Thymus (tissue), 11 donors: ENCODE results near the gene B3GNT5. TPM values are rescaled to one million over a fixed set of nuclear protein-coding genes. Genes with fewer than 3 reads are reported as not detected.

Experiments used
- DNase-seq, 9 donors: peaks; one replicate each; pipeline ENCODE4 v3.0.0-alpha.2; 2013; ENCODE audit warnings: low spot score in 9 of 9, low read depth in 6 of 9, missing footprints in 1 of 9
- H3K27ac ChIP-seq, 2 donors: one replicate each; pipeline ENCODE4 v1.5.1; 2013; ENCODE audit warnings: control low read depth in 1 of 2, low read depth in 1 of 2, low read length in 1 of 2, mild to moderate bottlenecking in 1 of 2, moderate library complexity in 1 of 2
- H3K27me3 ChIP-seq, 2 donors: one replicate each; pipeline ENCODE4 v1.5.1; 2013; ENCODE audit warnings: low read length in 1 of 2; ENCODE audit not compliant: control insufficient read depth in 2 of 2, insufficient read depth in 1 of 2
- H3K36me3 ChIP-seq, 2 donors: one replicate each; pipeline ENCODE4 v1.5.1; 2013; ENCODE audit warnings: low read length in 1 of 2, mild to moderate bottlenecking in 1 of 2, moderate library complexity in 1 of 2; ENCODE audit not compliant: control insufficient read depth in 2 of 2, insufficient read depth in 2 of 2
- H3K4me1 ChIP-seq, 2 donors: one replicate each; pipeline ENCODE4 v1.5.1; 2013; ENCODE audit warnings: low read length in 2 of 2; ENCODE audit not compliant: control insufficient read depth in 2 of 2, insufficient read depth in 2 of 2
- H3K4me3 ChIP-seq, 2 donors: one replicate each; pipeline ENCODE4 v1.5.1; 2013; ENCODE audit warnings: low read length in 2 of 2, control low read depth in 1 of 2, mild to moderate bottlenecking in 1 of 2
- H3K9me3 ChIP-seq, 2 donors: one replicate each; pipeline ENCODE4 v1.5.1; 2013; ENCODE audit warnings: low read length in 1 of 2, mild to moderate bottlenecking in 1 of 2; ENCODE audit not compliant: control insufficient read depth in 2 of 2, insufficient read depth in 1 of 2
- WGBS: extraction: QIAGEN DNeasy Blood & Tissue Kit; methylation state at CpG from one replicate; pipeline ENCODE4 v1.1.7; 2013; 5-methylcytosine and 5-hydroxymethylcytosine counted together
- polyA plus RNA-seq: library from polyadenylated mRNA; stranded (reverse); fragments of 200-250 nt; gene quantifications from one replicate; pipeline ENCODE4 v1.2.3, GENCODE V29; 2013
- total RNA-seq: library from RNA; stranded (reverse); fragments of 120-200 nt; gene quantifications from one replicate; pipeline ENCODE4 v1.2.4, GENCODE V29; 2013
- donor health status: healthy.

Gene B3GNT5
- total and polyA plus RNA-seq, 2 donors: 1.7 to 10.5 TPM

- DNase-seq: no peak
- 94% methylated on average over 8 of the region's 8 CpGs for WGBS
- H3K27ac ChIP-seq: no peak overlapping the region
- H3K9me3 ChIP-seq: no peaks in the 10 kb centered on the region
- H3K4me3 ChIP-seq: no peak overlapping the region
- no peaks in the 10 kb centered on the region for H3K27me3 ChIP-seq
- peaks cover 11 to 21% of the 10 kb centered on the region in 2 donors for H3K4me1 ChIP-seq
- H3K36me3 ChIP-seq: no peaks in the 10 kb centered on the region
Observed at GRCh38 chr3:183317271-183317670, 64.2 kb downstream of the B3GNT5 start.

DNA sequence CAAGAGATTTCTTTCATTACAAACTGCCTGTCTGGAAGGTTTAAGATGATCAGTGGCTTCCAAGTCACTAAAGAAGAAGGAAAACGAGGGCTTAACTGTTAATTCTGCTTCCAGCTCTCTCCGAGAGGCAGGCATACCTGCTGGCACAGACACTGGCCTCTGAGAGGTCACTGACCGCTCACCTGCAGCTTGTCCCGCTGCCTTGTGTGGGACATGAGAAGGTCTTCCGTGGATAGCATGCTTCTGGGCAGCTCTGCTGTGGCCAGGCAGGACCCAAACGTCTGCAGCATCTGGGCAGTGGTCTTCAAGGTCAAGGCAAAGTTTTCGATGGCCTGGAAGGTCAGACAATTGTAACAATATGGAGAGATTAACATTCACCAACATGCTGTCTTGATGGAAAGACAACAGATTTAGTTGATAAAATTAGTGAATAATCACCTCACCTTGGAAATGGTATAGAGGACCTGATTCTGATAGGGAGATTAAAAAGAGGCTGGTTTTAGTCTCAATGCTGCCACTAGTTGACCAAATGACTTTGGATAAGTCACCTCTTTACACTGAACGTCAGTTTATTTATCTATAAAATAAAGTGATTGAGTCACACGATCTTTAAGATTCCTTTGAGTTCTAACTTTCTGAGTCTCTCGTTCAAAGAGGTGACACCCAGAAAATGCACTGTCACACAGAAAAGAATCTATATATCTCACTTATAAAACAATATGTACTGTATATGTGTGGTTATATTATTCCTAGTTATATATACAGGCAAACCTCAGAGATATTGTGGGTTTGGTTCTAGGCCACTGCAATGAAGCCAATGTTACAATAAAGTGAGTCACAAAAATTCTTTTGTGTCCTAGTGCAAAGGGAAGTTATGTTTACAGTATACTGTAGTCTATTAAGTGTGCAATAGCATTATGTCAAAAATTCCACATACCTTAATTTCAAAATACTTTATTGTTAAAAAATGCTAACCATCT, 65.1 kb downstream of the B3GNT5 start:
- H3K4me3 ChIP-seq: no peak overlapping the region
- H3K9me3 ChIP-seq: no peaks in the 10 kb centered on the region
- H3K27ac ChIP-seq: no peak overlapping the region
- no peaks in the 10 kb centered on the region for H3K27me3 ChIP-seq
- no peaks in the 10 kb centered on the region for H3K36me3 ChIP-seq
- peaks cover 11 to 21% of the 10 kb centered on the region in 2 donors for H3K4me1 ChIP-seq
- DNase-seq: no peak
- WGBS: 96% methylated on average over 10 of the region's 10 CpGs

DNA sequence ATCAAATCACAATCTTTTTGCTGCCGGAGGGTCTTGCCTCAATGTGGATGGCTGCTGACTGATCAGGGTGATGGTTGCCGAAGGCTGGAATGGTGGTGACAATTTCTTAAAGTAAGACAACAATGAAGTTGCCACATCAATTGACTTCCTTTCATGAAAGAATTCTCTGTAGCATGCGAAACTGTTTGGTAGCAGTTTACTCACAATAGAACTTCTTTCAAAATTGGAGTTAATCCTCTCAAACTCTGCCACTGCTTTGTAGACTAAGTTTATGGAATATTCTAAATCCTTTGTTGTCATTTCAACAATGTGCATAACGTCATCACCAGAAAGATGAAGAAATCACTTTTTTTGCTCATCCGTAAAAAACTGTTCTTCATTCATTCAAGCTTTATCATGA, 65.8 kb downstream of the B3GNT5 start:
- DNase-seq: peak in 4 of 9 donors; percentile 30 to 74 (median 34)
- Histone ChIP-seq H3K4me3 (no peak overlapping the region), H3K36me3 (no peaks in the 10 kb centered on the region), H3K27ac (peak overlapping the region in 1 of 2 donors; percentile 20), H3K4me1 (peaks cover 11 to 21% of the 10 kb centered on the region in 2 donors), H3K27me3 (no peaks in the 10 kb centered on the region), H3K9me3 (no peaks in the 10 kb centered on the region)
- WGBS: 38% methylated on average over 5 of the region's 5 CpGs

DNA sequence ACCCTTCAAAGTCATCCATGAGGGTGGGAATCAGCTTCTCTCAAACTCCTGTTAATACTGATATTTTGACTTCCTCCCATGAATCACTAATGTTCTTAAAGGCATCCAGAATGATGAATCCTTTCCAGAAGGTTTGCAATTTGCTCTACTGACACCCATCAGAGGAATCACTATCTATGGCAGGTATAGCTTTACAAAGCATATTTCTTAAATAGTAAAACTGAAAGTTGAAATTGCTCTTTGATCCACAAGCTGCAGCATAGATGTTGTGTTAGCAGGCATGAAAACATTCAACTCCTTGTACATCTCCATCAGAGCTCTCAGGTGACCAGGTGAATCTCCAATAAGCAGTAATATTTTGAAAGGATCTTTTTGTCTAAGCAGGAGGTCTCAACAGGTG, 66.3 kb downstream of the B3GNT5 start:
- Histone ChIP-seq H3K27me3 (no peaks in the 10 kb centered on the region), H3K4me3 (no peak overlapping the region), H3K9me3 (no peaks in the 10 kb centered on the region), H3K27ac (peak overlapping the region in 1 of 2 donors; percentile 20), H3K36me3 (no peaks in the 10 kb centered on the region), H3K4me1 (peaks cover 11 to 21% of the 10 kb centered on the region in 2 donors)
- peak in 2 of 9 donors; percentile 22 to 57 for DNase-seq

Other genes starting within 250 kb of the B3GNT5 start
- 22.0 TPM for gene MCCC1, start 153.8 kb upstream of the B3GNT5 start, total RNA-seq
- 43.1 TPM for gene MCCC1, start 153.8 kb upstream of the B3GNT5 start, polyA plus RNA-seq
- 12.6 TPM for gene LAMP3, start 90.5 kb upstream of the B3GNT5 start, total RNA-seq
- 29.4 TPM for gene LAMP3, start 90.5 kb upstream of the B3GNT5 start, polyA plus RNA-seq
- gene MCF2L2, start 175.4 kb downstream of the B3GNT5 start, total RNA-seq: 1.1 TPM
- gene MCF2L2, start 175.4 kb downstream of the B3GNT5 start, polyA plus RNA-seq: 1.0 TPM